Chondrocyte (in vitro differentiated cells): ENCODE results near the gene CEP55. TPM values are rescaled to one million over a fixed set of nuclear protein-coding genes. Genes with fewer than 3 reads are reported as not detected.

Experiments used
- DNase-seq: peaks from one replicate; pipeline ENCODE4 v3.0.0; 2021; ENCODE audit warnings: mixed read lengths, low spot score
- H3K27ac Mint-ChIP-seq: one replicate; pipeline ENCODE4 v1.8.0; 2021; ENCODE audit warnings: mild to moderate bottlenecking, moderate library complexity, mixed read lengths; ENCODE audit not compliant: unreplicated experiment
- H3K27me3 Mint-ChIP-seq: 2 replicates; pipeline ENCODE4 v1.8.0; 2021; ENCODE audit warnings: low read depth, mixed read lengths
- H3K36me3 Mint-ChIP-seq: 2 replicates; pipeline ENCODE4 v1.8.0; 2021; ENCODE audit warnings: low read depth, mixed read lengths
- H3K4me1 Mint-ChIP-seq: 2 replicates; pipeline ENCODE4 v1.8.0; 2021; ENCODE audit warnings: low read depth, mild to moderate bottlenecking, mixed read lengths
- H3K4me3 Mint-ChIP-seq: one replicate; pipeline ENCODE4 v1.8.0; 2021; ENCODE audit warnings: mild to moderate bottlenecking, moderate library complexity, mixed read lengths; ENCODE audit not compliant: unreplicated experiment
- H3K9me3 Mint-ChIP-seq: 2 replicates; pipeline ENCODE4 v1.8.0; 2021; ENCODE audit warnings: low read depth, mixed read lengths
- CTCF ChIP-seq: fragments of 200-600 bp; sonication (generic); IDR thresholded peaks from 2 replicates; pipeline ENCODE4 v1.5.0; 2021; ENCODE audit warnings: antibody characterized with exemption, mild to moderate bottlenecking, moderate library complexity
- total RNA-seq: library from RNA; stranded (reverse); gene quantifications from 3 replicates; pipeline ENCODE4 v1.2.1, GENCODE V29; 2021

CEP55 gene
- total RNA-seq, 1 donor from 2014 or later, result 9.3 TPM

- H3K4me1 Mint-ChIP-seq, result peaks cover 8% of the 10 kb centered on the region
- no peaks in the 10 kb centered on the region for H3K27me3 Mint-ChIP-seq
- H3K9me3 Mint-ChIP-seq, result no peaks in the 10 kb centered on the region
- H3K4me3 Mint-ChIP-seq, result no peak overlapping the region
- no peaks in the 10 kb centered on the region for H3K36me3 Mint-ChIP-seq
- no peak overlapping the region for H3K27ac Mint-ChIP-seq
- DNase-seq, result no peak
- TF ChIP-seq CTCF, result no peak
Measured at GRCh38 chr10:93554316-93554663, 57.9 kb downstream of the CEP55 start.

GRCh38 chr10:93554760-93555432 is 58.5 kb downstream of the CEP55 start:
- Mint-ChIP-seq H3K36me3 (peaks cover 1% of the 10 kb centered on the region), H3K9me3 (peaks cover 3% of the 10 kb centered on the region), H3K4me3 (no peak overlapping the region), H3K27me3 (no peaks in the 10 kb centered on the region), H3K27ac (no peak overlapping the region), H3K4me1 (peaks cover 8% of the 10 kb centered on the region)
- DNase-seq, result no peak
- TF ChIP-seq CTCF, result peak; percentile 87

GRCh38 chr10:93559490-93559889 is 63.1 kb downstream of the CEP55 start:
- Mint-ChIP-seq H3K9me3 (peaks cover 3% of the 10 kb centered on the region), H3K4me1 (peaks cover 8% of the 10 kb centered on the region), H3K36me3 (peaks cover 1% of the 10 kb centered on the region)

GRCh38 chr10:93560541-93560940 is 64.1 kb downstream of the CEP55 start:
- no peak for DNase-seq
- H3K36me3 Mint-ChIP-seq, result peaks cover 3% of the 10 kb centered on the region
- H3K27me3 Mint-ChIP-seq, result peaks cover 11% of the 10 kb centered on the region
- H3K9me3 Mint-ChIP-seq, result peaks cover 3% of the 10 kb centered on the region
- H3K4me1 Mint-ChIP-seq, result peaks cover under 1% of the 10 kb centered on the region
- no peak overlapping the region for H3K27ac Mint-ChIP-seq
- no peak for TF ChIP-seq CTCF
- no peak overlapping the region for H3K4me3 Mint-ChIP-seq

More at GRCh38 chr10:93559490-93559889, 63.1 kb downstream of the CEP55 start:
- no peak for TF ChIP-seq CTCF
- H3K27me3 Mint-ChIP-seq, result peaks cover 2% of the 10 kb centered on the region
- H3K27ac Mint-ChIP-seq, result no peak overlapping the region
- DNase-seq, result no peak
- no peak overlapping the region for H3K4me3 Mint-ChIP-seq

GRCh38 chr10:93565446-93565845 is 69.0 kb downstream of the CEP55 start:
- H3K27me3 Mint-ChIP-seq, result peaks cover 45% of the 10 kb centered on the region

More at GRCh38 chr10:93565446-93565845, 69.0 kb downstream of the CEP55 start:
- no peak for DNase-seq
- Mint-ChIP-seq H3K9me3 (no peaks in the 10 kb centered on the region), H3K4me1 (peaks cover 16% of the 10 kb centered on the region), H3K4me3 (no peak overlapping the region), H3K27ac (no peak overlapping the region), H3K36me3 (peaks cover 6% of the 10 kb centered on the region)
- TF ChIP-seq CTCF, result no peak
